Heart right ventricle (tissue), 16 donors: Measurements from ENCODE around the gene FRS2. TPM values are rescaled to one million over a fixed set of nuclear protein-coding genes. Genes with fewer than 3 reads are reported as not detected.

Experiments used
- ATAC-seq, 8 donors: fragments of 200-7000 bp; cut with Tn5 transposase; one replicate each; pipeline ENCODE4 v1.9.1; 2020; ENCODE audit warnings: mild to moderate bottlenecking in 8 of 8, moderate library complexity in 8 of 8, moderate number of reproducible peaks in 1 of 8
- DNase-seq, 2 donors: peaks; one replicate each; pipeline ENCODE4 v3.0.0-alpha.2; 2020
- H3K27ac ChIP-seq, 10 donors: fragments of 200-600 bp; sonication (generic) in 2 of 10; one replicate each; pipeline versions ENCODE4 v1.5.0 to v1.8.0; 2020 to 2022; ENCODE audit warnings: mild to moderate bottlenecking in 3 of 10
- H3K27me3 ChIP-seq, 7 donors: fragments of 200-600 bp; one replicate each; pipeline ENCODE4 v1.8.0; 2021 to 2022; ENCODE audit warnings: mild to moderate bottlenecking in 2 of 7
- H3K36me3 ChIP-seq, 9 donors: fragments of 200-600 bp; sonication (generic) in 1 of 9; one replicate each; pipeline versions ENCODE4 v1.5.0 to v1.8.0; 2020 to 2022; ENCODE audit warnings: mild to moderate bottlenecking in 2 of 9
- H3K4me1 ChIP-seq, 9 donors: fragments of 200-600 bp; sonication (generic) in 1 of 9; one replicate each; pipeline versions ENCODE4 v1.5.0 to v1.8.0; 2020 to 2022; ENCODE audit warnings: mild to moderate bottlenecking in 4 of 9
- H3K4me3 ChIP-seq, 10 donors: fragments of 200-600 bp; sonication (generic) in 2 of 10; one replicate each; pipeline versions ENCODE4 v1.5.0 to v1.8.0; 2020 to 2022; ENCODE audit warnings: mild to moderate bottlenecking in 7 of 10, moderate library complexity in 2 of 10
- H3K9me3 ChIP-seq, 11 donors: fragments of 200-600 bp in 10 of 11; sonication (generic) in 2 of 11; one replicate each; pipeline versions ENCODE4 v1.5.0 to v1.8.0; 2013 to 2022; ENCODE audit warnings: mild to moderate bottlenecking in 2 of 11, control low read depth in 1 of 11, moderate library complexity in 1 of 11
- WGBS, 2 donors: extraction: QIAGEN DNeasy Blood & Tissue Kit; methylation state at CpG; one replicate each; pipeline ENCODE4 v1.1.7; 2013; ENCODE audit warnings: inconsistent platforms in 1 of 2; 5-methylcytosine and 5-hydroxymethylcytosine counted together
- intact Hi-C, 10 donors: fragments of 100-400 bp; cut with DNase I; formaldehyde crosslinking; loops; one replicate each; pipeline versions ENCODE4 v1.11.1 to v1.14.2; 2022
- polyA plus RNA-seq, 2 donors: library from polyadenylated mRNA; stranded (reverse); fragments of 200-250 nt; gene quantifications; one replicate each; pipeline ENCODE4 v1.2.3, GENCODE V29; 2013
- total RNA-seq, 10 donors: library from RNA; stranded (reverse); fragmentation: NEBNext Ultra II Directional in 3 of 10; extraction: Animal tissue kit (Norgen Biotek cat#: 25700) in 3 of 10; gene quantifications; one replicate each; pipeline versions ENCODE4 v1.2.1 to v1.2.4, GENCODE V29; 2021 to 2023
- TF ChIP-seq, protein P1 (sequence below), 9 donors: fragments of 200-600 bp; sonication (generic) in 2 of 9; IDR thresholded peaks; one replicate each; pipeline versions ENCODE4 v1.5.0 to v1.8.0; 2021 to 2022; ENCODE audit warnings: antibody characterized with exemption in 9 of 9, mild to moderate bottlenecking in 5 of 9, moderate library complexity in 1 of 9
- donor health status: Arrhythmogenic right ventricular cardiomyopathy.
- donor health status: ischemic (EF 13 %, LVEDD 7.1; RV severe dilation, severe dysfunction).
- donor health status: healthy with polysubstance abuse.
- donor health status: DM: no; HTN: yes; CAD: no.
- donor health status: DM: no; HTN: no; CAD: no.
- donor health status: ischemic (EF 25% LVEDD 6.9; RV normal size, moderate dysfunction).
- donor health status: ischemic (EF 25% LVEDD 5.7; RV mildly dilated, moderate dysfunction).
- donor health status: healthy.
- donor health status: DM: yes; HTN: yes; CAD: no.
- donor health status: Ischemic cardiomyopathy.
- donor health status: ischemic (EF 35%, LVEDD 5.7; RV mildly dilated, moderate dysfunction).
- donor health status: nonischemic (EF 11% LVEDD 7.7; RV severe dilation, severe dysfunction).
- donor health status: DM: yes; HTN: yes; CAD: no.
- donor health status: PGD.
- donor health status: ischemic (EF 29% LVEDD 5.4; RV normal size, mild dysfunction).
- donor health status: nonischemic (EF 23%, LVEDD 6.1; RV moderate dilation, normal function).

FRS2 gene
- total and polyA plus RNA-seq, 12 donors: 2.9 to 26.0 (median 19.7) TPM

DNA sequence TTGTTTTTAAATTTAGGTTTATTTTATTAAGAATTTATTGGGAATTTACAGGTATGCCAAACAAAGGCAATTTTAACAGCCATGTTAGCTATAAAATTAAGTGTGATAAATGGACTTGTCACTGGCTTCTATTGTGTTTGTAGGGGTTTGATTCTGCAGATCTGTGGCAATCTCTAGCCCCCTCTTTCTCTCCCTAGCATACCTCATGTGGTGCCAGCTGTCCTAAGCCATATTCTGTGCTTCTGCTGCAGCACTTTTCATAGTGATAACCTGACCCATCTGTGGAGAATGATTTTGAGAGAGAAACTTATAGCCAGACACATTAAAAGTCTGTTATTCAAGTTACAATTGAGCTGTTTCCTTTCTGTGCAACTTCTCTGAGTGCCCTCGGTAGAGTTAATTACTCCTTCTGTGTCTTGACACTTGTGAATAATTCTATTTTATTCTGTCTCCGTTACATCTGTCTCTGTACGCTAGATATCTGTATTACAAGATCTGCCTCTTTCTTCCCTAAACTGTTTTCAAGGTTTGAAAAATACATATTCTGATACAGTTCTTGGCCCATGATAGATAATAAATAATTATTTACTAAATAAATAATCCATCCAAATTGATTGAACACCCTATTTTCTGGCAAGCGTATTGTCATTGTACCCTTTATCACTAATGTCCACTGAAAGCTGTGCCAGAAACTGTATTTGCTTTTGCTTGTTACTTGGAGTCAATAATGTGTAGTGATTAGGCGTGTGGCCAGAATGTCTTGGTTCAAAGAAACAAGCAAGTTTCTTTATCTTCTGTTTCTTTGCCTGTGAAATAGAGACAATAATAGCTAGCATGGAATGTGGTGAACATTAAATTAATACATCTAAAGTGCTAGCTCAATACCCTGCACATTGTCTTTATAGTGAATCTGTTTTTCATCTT, 40.0 kb downstream of the FRS2 start:
- Histone ChIP-seq H3K4me3 (no peak overlapping the region), H3K27me3 (no peaks in the 10 kb centered on the region), H3K9me3 (no peaks in the 10 kb centered on the region), H3K4me1 (peaks cover 0 to 94% (median 87%) of the 10 kb centered on the region in 9 donors), H3K36me3 (no peaks in the 10 kb centered on the region), H3K27ac (peak overlapping the region in 1 of 10 donors; percentile 9)
- DNase-seq: no peak
- TF ChIP-seq, protein P1, sequence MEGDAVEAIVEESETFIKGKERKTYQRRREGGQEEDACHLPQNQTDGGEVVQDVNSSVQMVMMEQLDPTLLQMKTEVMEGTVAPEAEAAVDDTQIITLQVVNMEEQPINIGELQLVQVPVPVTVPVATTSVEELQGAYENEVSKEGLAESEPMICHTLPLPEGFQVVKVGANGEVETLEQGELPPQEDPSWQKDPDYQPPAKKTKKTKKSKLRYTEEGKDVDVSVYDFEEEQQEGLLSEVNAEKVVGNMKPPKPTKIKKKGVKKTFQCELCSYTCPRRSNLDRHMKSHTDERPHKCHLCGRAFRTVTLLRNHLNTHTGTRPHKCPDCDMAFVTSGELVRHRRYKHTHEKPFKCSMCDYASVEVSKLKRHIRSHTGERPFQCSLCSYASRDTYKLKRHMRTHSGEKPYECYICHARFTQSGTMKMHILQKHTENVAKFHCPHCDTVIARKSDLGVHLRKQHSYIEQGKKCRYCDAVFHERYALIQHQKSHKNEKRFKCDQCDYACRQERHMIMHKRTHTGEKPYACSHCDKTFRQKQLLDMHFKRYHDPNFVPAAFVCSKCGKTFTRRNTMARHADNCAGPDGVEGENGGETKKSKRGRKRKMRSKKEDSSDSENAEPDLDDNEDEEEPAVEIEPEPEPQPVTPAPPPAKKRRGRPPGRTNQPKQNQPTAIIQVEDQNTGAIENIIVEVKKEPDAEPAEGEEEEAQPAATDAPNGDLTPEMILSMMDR (IDR thresholded peaks at IDR 0.05): no peak
- ATAC-seq: no peak
- 37 to 38% methylated on average over 5 of the region's 5 CpGs for WGBS, 2 donors
- intact Hi-C loops: loop anchor here in 1 of 10 donors (5.0 kb wide), 1 partner anchor 38 kb away; the partner anchor contains the start of gene FRS2

- ATAC-seq: no peak
- TF ChIP-seq, protein P1 (IDR thresholded peaks at IDR 0.05): no peak
- WGBS, 2 donors: 64 to 75% methylated on average over 1 of the region's 1 CpG
- no peak overlapping the region for H3K4me3 ChIP-seq
- no peak overlapping the region for H3K27ac ChIP-seq
- no peak for DNase-seq
- no peaks in the 10 kb centered on the region for H3K9me3 ChIP-seq
- intact Hi-C loops: loop anchor here in 1 of 10 donors (5.0 kb wide), 1 partner anchor 39 kb away; the partner anchor contains the start of gene FRS2
- H3K27me3 ChIP-seq: no peaks in the 10 kb centered on the region
- no peaks in the 10 kb centered on the region for H3K36me3 ChIP-seq
- peaks cover 0 to 94% (median 86%) of the 10 kb centered on the region in 9 donors for H3K4me1 ChIP-seq
Measured at GRCh38 chr12:69511016-69511415, 40.8 kb downstream of the FRS2 start.

DNA sequence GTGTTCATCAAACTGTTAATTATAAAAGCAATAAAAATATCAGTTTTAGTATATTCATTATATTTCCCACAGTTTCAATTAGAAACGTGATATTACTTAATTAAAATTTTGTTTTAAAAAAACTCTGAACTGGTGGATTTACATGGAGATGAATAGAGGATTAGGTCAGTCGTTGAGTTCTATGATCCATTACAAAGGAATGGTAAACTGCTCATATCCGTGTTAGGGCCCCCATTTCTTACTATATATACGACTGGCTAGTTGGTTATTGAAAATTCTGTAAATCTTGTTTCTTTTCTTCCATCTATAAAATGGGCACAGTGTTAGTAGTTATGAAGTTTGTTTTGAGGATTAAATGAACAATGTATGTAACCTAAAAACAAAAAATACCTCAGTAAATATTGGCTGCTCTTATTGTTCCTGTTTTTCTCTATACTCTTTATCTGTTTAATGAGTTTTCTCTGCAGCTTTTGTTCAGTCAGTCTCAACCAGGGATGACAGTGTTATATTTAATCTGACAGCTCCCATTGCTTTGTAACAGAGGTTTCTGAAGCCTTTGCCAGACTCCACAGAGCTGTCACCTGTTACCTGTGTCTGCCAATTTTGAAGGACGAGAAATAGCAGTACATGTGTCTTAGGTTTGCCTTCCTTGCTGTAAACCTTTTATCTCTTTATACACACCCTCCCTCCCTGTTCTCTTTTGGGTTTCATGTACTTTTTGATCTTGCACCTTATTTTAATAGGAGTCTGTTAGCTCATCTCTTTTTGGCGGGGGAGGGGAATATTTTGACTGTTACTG, 41.5 kb downstream of the FRS2 start:
- TF ChIP-seq, protein P1 (IDR thresholded peaks at IDR 0.05): no peak
- H3K27me3 ChIP-seq: no peaks in the 10 kb centered on the region
- DNase-seq: no peak
- intact Hi-C loops: loop anchor here in 1 of 10 donors (5.0 kb wide), 1 partner anchor 39 kb away; the partner anchor contains the start of gene FRS2
- peak in 6 of 8 donors; percentile 38 to 81 (median 59) for ATAC-seq
- no peaks in the 10 kb centered on the region for H3K9me3 ChIP-seq
- 76 to 82% methylated on average over 6 of the region's 6 CpGs for WGBS, 2 donors
- no peak overlapping the region for H3K27ac ChIP-seq
- no peak overlapping the region for H3K4me3 ChIP-seq
- H3K36me3 ChIP-seq: no peaks in the 10 kb centered on the region
- H3K4me1 ChIP-seq: peaks cover 0 to 88% (median 79%) of the 10 kb centered on the region in 9 donors

DNA sequence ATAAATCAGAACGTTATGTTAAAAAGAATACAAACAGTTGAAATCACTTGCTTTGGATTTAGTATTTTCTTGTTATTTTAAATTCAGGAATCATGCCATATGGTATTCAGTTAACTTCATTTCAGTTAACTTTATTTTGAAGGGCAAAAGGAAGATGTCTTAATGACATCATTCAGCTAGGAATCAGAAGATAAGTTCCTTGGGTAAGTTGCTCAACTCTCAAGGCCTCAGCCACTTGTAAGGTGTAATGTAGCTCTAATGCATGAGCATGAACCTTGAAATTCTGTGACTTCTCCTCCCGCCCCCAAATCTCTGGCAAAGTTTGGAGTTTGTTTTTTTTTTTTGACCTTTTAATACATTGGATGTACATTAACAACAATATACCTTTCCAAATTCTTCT, 42.6 kb downstream of the FRS2 start:
- no peaks in the 10 kb centered on the region for H3K36me3 ChIP-seq
- intact Hi-C loops: loop anchor here in 1 of 10 donors (5.0 kb wide), 1 partner anchor 41 kb away; the partner anchor contains the start of gene FRS2
- WGBS, 2 donors: 77 to 86% methylated on average over 2 of the region's 2 CpGs
- H3K9me3 ChIP-seq: no peaks in the 10 kb centered on the region
- H3K4me1 ChIP-seq: peaks cover 0 to 93% (median 71%) of the 10 kb centered on the region in 9 donors
- TF ChIP-seq, protein P1 (IDR thresholded peaks at IDR 0.05): no peak
- no peak overlapping the region for H3K4me3 ChIP-seq
- ATAC-seq: no peak
- DNase-seq: no peak
- no peaks in the 10 kb centered on the region for H3K27me3 ChIP-seq
- no peak overlapping the region for H3K27ac ChIP-seq
